H9 (cell line): ENCODE results near the gene TPP1. TPM values are rescaled to one million over a fixed set of nuclear protein-coding genes. Genes with fewer than 3 reads are reported as not detected.

Experiments used
- DNase-seq: peaks from one replicate; pipeline ENCODE4 v3.0.0-alpha.2; 2017
- H2AFZ ChIP-seq: one replicate; pipeline ENCODE4 v1.6.1; 2013; ENCODE audit warnings: mild to moderate bottlenecking, low read length, control low read depth, moderate library complexity
- H2AK5ac ChIP-seq: 2 replicates; pipeline ENCODE4 v1.6.1; 2013; ENCODE audit warnings: low read length, control low read depth, mixed read lengths; ENCODE audit not compliant: insufficient read length
- H2BK120ac ChIP-seq: one replicate; pipeline ENCODE4 v1.6.1; 2013; ENCODE audit warnings: low read depth, mild to moderate bottlenecking, low read length, control low read depth, inconsistent platforms; ENCODE audit not compliant: poor library complexity, severe bottlenecking
- H2BK12ac ChIP-seq: 2 replicates; pipeline ENCODE4 v1.6.1; 2013; ENCODE audit warnings: low read length, control low read depth, mixed read lengths, low read depth; ENCODE audit not compliant: insufficient read length
- H2BK15ac ChIP-seq: 2 replicates; pipeline ENCODE4 v1.6.1; 2013; ENCODE audit warnings: low read depth, low read length, control low read depth
- H2BK20ac ChIP-seq: one replicate; pipeline ENCODE4 v1.6.1; 2013; ENCODE audit warnings: low read depth, mild to moderate bottlenecking, low read length, control low read depth, inconsistent platforms; ENCODE audit not compliant: poor library complexity, severe bottlenecking
- H2BK5ac ChIP-seq: 2 replicates; pipeline ENCODE4 v1.6.1; 2013; ENCODE audit warnings: low read length, control low read depth, mixed read lengths; ENCODE audit not compliant: insufficient read length
- H3K14ac ChIP-seq: 2 replicates; pipeline ENCODE4 v1.6.1; 2013; ENCODE audit warnings: low read length, control low read depth; ENCODE audit not compliant: insufficient read depth
- H3K18ac ChIP-seq: 2 replicates; pipeline ENCODE4 v1.6.1; 2013; ENCODE audit warnings: low read depth, mild to moderate bottlenecking, mixed read lengths, low read length, control low read depth; ENCODE audit not compliant: insufficient read length
- H3K23ac ChIP-seq: 2 replicates; pipeline ENCODE4 v1.6.1; 2013; ENCODE audit warnings: low read length, control low read depth, mixed read lengths, low read depth; ENCODE audit not compliant: insufficient read length
- H3K23me2 ChIP-seq: 2 replicates; pipeline ENCODE4 v1.6.1; 2013; ENCODE audit warnings: low read depth, mild to moderate bottlenecking, mixed read lengths, low read length, control low read depth; ENCODE audit not compliant: insufficient read length, poor library complexity, severe bottlenecking
- H3K27ac ChIP-seq: 2 replicates; pipeline ENCODE4 v1.5.1; 2013; ENCODE audit warnings: low read length, control low read depth, mixed read lengths, low read depth; ENCODE audit not compliant: insufficient read length
- H3K27me3 ChIP-seq: 2 replicates; pipeline ENCODE4 v1.6.1; 2013; ENCODE audit warnings: low read length, control low read depth, inconsistent platforms; ENCODE audit not compliant: insufficient read depth
- H3K4ac ChIP-seq: 2 replicates; pipeline ENCODE4 v1.6.1; 2013; ENCODE audit warnings: low read depth, mild to moderate bottlenecking, control low read depth, inconsistent platforms, low read length, moderate library complexity
- H3K4me1 ChIP-seq: 2 replicates; pipeline ENCODE4 v1.6.1; 2013; ENCODE audit warnings: low read length, control low read depth, inconsistent platforms; ENCODE audit not compliant: insufficient read depth
- H3K4me2 ChIP-seq: 2 replicates; pipeline ENCODE4 v1.6.1; 2013; ENCODE audit warnings: low read length, control low read depth, mixed read lengths; ENCODE audit not compliant: insufficient read length, insufficient read depth
- H3K56ac ChIP-seq: 2 replicates; pipeline ENCODE4 v1.6.1; 2013; ENCODE audit warnings: low read depth, mild to moderate bottlenecking, mixed read lengths, low read length, control low read depth; ENCODE audit not compliant: insufficient read length
- H3K79me1 ChIP-seq: 2 replicates; pipeline ENCODE4 v1.6.1; 2013; ENCODE audit warnings: low read depth, mild to moderate bottlenecking, moderate library complexity, low read length, control low read depth, inconsistent platforms; ENCODE audit not compliant: insufficient read depth, poor library complexity, severe bottlenecking
- H3K79me2 ChIP-seq: 2 replicates; pipeline ENCODE4 v1.6.1; 2013; ENCODE audit warnings: low read length, control low read depth, inconsistent platforms; ENCODE audit not compliant: insufficient read depth
- H3K9ac ChIP-seq: 2 replicates; pipeline ENCODE4 v1.6.1; 2013; ENCODE audit warnings: low read length, control low read depth, mixed read lengths; ENCODE audit not compliant: insufficient read length; ENCODE audit errors: extremely low read depth
- H3K9me3 ChIP-seq: one replicate; pipeline ENCODE4 v1.6.1; 2013; ENCODE audit warnings: low read depth, low read length, inconsistent platforms; ENCODE audit not compliant: control insufficient read depth
- H3T11ph ChIP-seq: one replicate; pipeline ENCODE4 v1.6.1; 2013; ENCODE audit warnings: mild to moderate bottlenecking, low read length, control low read depth, inconsistent platforms
- H4K20me1 ChIP-seq: one replicate; pipeline ENCODE4 v1.6.1; 2013; ENCODE audit not compliant: control insufficient read depth, insufficient read length, insufficient read depth
- H4K5ac ChIP-seq: 2 replicates; pipeline ENCODE4 v1.6.1; 2013; ENCODE audit warnings: low read depth, mild to moderate bottlenecking, mixed read lengths, low read length, control low read depth; ENCODE audit not compliant: insufficient read length
- H4K8ac ChIP-seq: replicated peaks from 2 replicates; pipeline ENCODE4 v1.6.1; 2013; ENCODE audit warnings: low read length, control low read depth, mixed read lengths, low read depth; ENCODE audit not compliant: insufficient read length
- H4K91ac ChIP-seq: 2 replicates; pipeline ENCODE4 v1.6.1; 2013; ENCODE audit warnings: low read depth, mild to moderate bottlenecking, moderate library complexity, mixed read lengths, low read length, control low read depth; ENCODE audit not compliant: insufficient read length
- H3K27ac Mint-ChIP-seq, 3 experiments: 2 replicates in 2 of 3; 3 replicates in 1 of 3; pipeline ENCODE4 v1.8.0; 2020 to 2021; ENCODE audit warnings: mixed read lengths in 3 of 3, mild to moderate bottlenecking in 1 of 3, moderate library complexity in 1 of 3
- H3K27me3 Mint-ChIP-seq: 2 replicates; pipeline ENCODE4 v1.8.0; 2021; ENCODE audit warnings: low read depth, mild to moderate bottlenecking, moderate library complexity, mixed read lengths
- H3K36me3 Mint-ChIP-seq, 3 experiments: 2 replicates in 2 of 3; 3 replicates in 1 of 3; pipeline ENCODE4 v1.8.0; 2020 to 2021; ENCODE audit warnings: low read depth in 3 of 3, mixed read lengths in 3 of 3; ENCODE audit not compliant: insufficient read depth in 1 of 3
- H3K4me1 Mint-ChIP-seq, 2 experiments: 2 replicates each; pipeline ENCODE4 v1.8.0; 2020; ENCODE audit warnings: mixed read lengths in 2 of 2
- H3K4me3 Mint-ChIP-seq, 2 experiments: 2 replicates in 1 of 2; 3 replicates in 1 of 2; pipeline ENCODE4 v1.8.0; 2020 to 2021; ENCODE audit warnings: mild to moderate bottlenecking in 2 of 2, mixed read lengths in 2 of 2, moderate library complexity in 1 of 2
- H3K9me3 Mint-ChIP-seq, 2 experiments: 2 replicates in 1 of 2; 3 replicates in 1 of 2; pipeline ENCODE4 v1.8.0; 2020; ENCODE audit warnings: mild to moderate bottlenecking in 2 of 2, mixed read lengths in 2 of 2, moderate library complexity in 1 of 2
- CTCF ChIP-seq: fragments of 200-600 bp; sonication (generic); conservative IDR thresholded peaks from 3 replicates; pipeline ENCODE4 v1.8.0; 2021; ENCODE audit warnings: antibody characterized with exemption, mild to moderate bottlenecking
- WGBS: extraction: QIAGEN DNeasy Blood & Tissue Kit; methylation state at CpG from one replicate; pipeline ENCODE4 v1.1.7; 2013; ENCODE audit warnings: missing lambda C conversion rate, low lambda C conversion rate, mixed read lengths; ENCODE audit not compliant: insufficient read length; ENCODE audit errors: extremely low coverage; 5-methylcytosine and 5-hydroxymethylcytosine counted together
- total RNA-seq: library from RNA; stranded (reverse); gene quantifications from 2 replicates; pipeline ENCODE4 v1.2.1, GENCODE V29; 2021

The TPP1 gene
- total RNA-seq, 1 experiment from 2014 or later, result 37.2 TPM

GRCh38 chr11:6656584-6656915 is 37.3 kb upstream of the TPP1 start:
- Histone ChIP-seq H3K23ac (no peak overlapping the region), H2BK120ac (no peak overlapping the region), H3K4me1 (peaks cover 1% of the 10 kb centered on the region; the same call in 1 of the 2 replicates), H3K79me1 (no peaks in the 10 kb centered on the region), H3K4me2 (peak overlapping the region; percentile 90), H2BK20ac (no peak overlapping the region), H3K18ac (no peak overlapping the region), H2BK15ac (no peak overlapping the region), H3K79me2 (no peaks in the 10 kb centered on the region), H3K14ac (no peak overlapping the region), H3K23me2 (peaks cover 7% of the 10 kb centered on the region), H3K9me3 (no peaks in the 10 kb centered on the region), H2BK5ac (no peak overlapping the region), H2AK5ac (no peak overlapping the region), H3K4ac (no peak overlapping the region), H4K5ac (no peak overlapping the region), H3K27ac (no peak overlapping the region), H2BK12ac (no peak overlapping the region), H3K56ac (no peak overlapping the region), H3K27me3 (peaks cover 23% of the 10 kb centered on the region; the same call in 1 of the 2 replicates), H3T11ph (no peak overlapping the region), H4K91ac (no peak overlapping the region), H3K9ac (peak overlapping the region; percentile 27), H4K8ac (no peak overlapping the region), H4K20me1 (no peaks in the 10 kb centered on the region), H2AFZ (no peak overlapping the region)
- H3K27me3 Mint-ChIP-seq, result peaks cover 21% of the 10 kb centered on the region
- peaks cover 10 to 11% of the 10 kb centered on the region in 2 experiments for H3K4me1 Mint-ChIP-seq
- H3K27ac Mint-ChIP-seq, result no peak overlapping the region
- H3K9me3 Mint-ChIP-seq, result no peaks in the 10 kb centered on the region
- H3K36me3 Mint-ChIP-seq, result no peaks in the 10 kb centered on the region
- DNase-seq, result no peak
- no peak for TF ChIP-seq CTCF
- H3K4me3 Mint-ChIP-seq, result peak overlapping the region; percentile 72 to 90
- WGBS, result no CpG with 5 or more reads among the region's 4 CpGs
